HG03196 (cell line): ENCODE measurements around the gene AGPS.
"Not testable (repeated sequence)": the region's sequence is repeated elsewhere in the genome, so short reads cannot be mapped to it uniquely, and the experiment has no call there.

Experiments used
- ATAC-seq: cut with Tn5 transposase; IDR thresholded peaks from one replicate; pipeline ENCODE4 v1.9.1; 2021; ENCODE audit not compliant: unreplicated experiment

The AGPS gene

DNA sequence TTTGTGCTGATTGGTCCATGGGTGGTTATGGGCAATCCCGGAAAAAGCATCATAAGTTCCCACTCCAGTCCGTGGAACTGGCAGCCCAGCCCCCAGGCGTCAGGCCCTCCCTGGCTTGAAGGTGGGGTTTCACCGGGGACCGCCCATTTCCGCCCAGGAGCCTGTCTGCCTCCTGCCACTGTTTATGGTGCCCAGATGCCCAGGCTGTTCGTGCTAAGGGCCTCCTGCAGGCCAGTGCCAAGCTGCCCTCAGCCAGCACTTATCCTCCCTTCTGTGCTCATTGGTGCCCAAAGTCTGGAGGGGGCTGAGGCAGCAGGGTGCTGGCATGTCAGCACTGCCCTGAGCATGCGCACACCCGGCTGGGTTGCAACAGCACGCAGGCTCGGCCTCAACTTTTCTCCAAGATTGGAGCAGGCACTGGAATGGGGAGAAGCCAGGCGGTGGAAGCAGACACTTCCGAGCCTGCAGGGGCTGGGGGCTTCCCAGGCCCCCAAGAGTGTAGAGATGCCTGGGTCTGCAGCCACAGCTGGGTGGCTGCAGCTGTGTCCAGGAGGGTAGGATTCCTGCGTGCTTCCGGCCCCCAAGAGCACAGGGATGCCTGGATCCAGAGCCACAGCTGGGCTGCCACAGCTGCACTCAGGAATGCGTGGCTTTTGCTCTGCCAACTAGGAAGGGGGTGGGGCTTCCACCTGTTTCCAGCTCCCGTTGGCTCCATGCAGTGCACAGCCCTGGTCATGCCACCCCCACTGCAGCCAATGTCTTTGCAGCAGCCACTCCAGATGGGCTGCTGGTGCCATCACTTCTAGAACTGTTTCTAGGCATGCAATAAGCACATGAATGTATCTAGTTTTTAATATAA is 74.0 kb downstream of the AGPS start:
- no peak for ATAC-seq

DNA sequence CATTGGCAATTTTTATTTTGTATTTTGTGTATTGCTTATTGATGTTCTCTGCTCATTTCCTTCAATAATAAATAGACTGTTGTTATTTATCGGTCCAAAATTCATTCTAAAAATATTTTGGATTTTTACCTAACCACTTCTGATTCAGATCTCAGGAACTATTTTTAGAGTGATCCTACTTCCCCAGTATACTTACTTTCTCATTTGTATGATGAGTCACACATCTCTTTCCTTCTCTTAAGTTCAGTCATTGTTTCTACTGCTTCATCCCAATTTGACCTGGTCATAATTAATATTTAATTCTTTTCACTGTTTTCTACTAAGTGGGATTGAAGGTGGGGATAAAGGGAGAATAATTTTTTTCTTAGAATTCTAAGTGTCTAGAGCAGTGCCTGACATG is 75.1 kb downstream of the AGPS start:
- no peak for ATAC-seq

DNA sequence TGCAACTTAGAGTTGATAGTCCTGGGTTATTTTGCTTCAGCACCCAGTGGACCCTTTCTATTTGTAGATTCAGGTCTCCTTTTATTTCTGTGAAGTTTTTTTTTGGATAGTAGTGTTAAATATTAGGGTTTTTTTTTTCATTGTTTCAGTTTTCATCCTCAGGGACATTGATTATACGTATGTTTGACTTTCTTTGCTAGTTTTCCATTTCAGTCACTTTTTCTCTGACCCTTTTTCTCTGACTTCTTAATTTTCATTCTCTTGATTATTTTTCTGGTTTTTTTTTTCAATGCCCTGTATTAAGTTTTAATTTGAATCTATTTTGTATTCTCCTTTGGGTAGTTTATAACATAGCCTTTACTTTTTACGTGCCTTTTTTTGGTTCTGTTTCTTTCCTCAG is 79.4 kb downstream of the AGPS start:
- ATAC-seq, result no peak

DNA sequence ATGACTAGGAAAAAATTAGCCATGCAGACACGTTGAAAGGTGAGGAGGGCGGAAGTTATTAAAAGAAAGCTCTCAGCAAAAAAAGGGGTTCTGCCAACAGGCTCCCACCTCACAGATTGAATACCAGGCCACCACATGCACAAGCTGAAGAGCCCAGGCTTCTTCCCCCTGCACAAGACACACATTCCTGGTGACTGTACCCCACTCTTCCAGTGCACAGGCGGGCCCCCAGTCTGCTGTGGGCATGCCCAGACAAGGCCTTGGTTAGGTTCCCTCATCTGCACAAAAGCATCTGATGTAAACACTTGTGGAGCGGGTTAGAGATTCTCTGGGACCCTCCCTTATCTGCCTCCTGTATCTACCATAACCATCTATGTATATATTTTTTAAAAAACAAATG is 81.7 kb downstream of the AGPS start:
- no peak for ATAC-seq

DNA sequence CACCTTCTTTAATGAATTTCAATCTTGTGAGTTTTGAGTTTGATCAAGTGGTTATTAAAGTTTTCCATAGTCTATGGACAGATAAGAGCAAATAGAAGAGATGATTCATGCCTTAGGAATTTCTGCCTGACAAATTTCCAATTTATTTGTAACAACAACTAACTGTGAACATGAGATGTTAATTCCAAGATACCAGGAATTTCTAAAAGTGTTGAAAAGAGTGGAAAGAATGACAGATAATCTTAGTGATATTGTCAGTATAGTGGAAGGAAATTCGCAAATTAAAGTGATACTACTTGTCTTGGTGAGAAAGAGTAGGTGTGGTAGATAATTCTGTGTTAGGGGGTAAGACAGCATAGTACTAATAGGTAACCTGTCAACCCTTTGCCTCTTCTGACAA is 82.4 kb downstream of the AGPS start:
- no peak for ATAC-seq

DNA sequence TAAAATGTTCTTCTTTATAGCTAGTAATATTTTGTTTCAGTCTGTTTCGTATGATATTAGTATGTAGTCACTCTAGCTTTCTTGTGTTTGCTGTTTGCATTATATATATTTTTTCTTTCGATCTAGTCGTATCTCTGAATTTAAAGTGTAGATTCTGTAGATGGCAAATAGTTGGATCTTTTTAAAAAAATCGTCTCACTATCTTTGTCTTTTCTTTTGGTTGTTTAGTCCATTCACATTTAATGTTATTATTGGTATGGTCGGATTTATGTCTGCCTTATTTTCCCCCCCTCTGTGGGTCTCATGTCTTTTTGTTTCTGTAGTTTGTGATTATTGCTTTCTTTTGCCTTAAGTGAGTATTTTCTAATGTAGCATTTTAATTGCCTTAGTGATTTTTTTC is 84.3 kb downstream of the AGPS start:
- no peak for ATAC-seq

DNA sequence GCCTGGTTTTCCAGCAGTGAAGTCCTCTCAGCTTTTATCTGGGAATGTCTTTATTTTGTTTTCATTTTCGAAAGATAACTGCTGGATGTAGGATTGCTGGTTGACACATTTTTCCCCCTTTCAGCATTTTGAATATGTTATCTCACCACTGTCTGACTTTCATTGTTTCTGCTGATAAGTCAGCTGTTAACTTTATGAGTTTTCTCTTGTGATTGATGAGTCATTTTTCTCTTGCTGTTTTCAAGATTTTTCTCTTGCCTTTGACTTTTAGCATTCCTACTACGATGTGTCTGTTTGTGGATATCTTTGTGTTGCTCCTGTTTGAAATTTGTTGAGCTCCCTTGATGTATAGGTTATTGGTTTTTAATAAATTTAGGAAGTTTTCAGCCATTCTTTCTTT is 85.5 kb downstream of the AGPS start:
- ATAC-seq, result no peak

DNA sequence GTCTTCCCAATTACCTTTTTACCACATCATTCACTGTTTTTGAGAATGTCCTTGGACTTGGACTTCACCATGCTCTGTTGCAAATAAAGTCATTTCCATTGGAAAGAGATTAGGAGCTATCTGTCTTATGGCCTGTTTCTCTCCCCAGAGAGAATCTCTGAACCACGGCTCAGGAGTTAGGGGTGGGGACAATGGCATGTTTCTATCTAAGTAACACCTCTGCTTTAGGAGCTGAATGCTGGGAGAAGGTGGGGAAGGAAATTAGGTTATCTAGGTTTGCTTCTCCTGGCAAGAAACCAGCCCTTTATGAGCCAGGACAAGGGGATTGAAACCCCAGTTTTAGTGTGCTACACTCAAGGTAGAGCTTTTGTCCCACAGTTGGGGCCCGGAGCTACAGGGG is 86.3 kb downstream of the AGPS start:
- no peak for ATAC-seq

DNA sequence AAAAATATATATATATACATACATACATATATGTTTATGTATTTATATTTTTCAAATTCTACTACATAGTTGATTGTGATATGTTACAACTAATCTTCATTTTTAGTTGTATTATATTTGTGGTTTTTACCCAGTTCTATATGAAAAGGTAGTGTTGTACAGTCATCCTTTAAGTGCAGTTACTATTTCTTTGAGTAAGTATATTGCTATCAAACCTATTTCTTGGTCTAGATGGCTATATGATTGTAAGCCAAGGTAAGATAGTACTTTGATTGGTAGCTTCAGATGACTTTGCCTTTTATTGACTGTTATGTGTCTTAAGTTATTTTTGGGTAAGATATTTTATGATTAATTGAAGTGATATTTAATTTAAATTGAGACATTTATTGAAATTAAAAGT is 89.6 kb downstream of the AGPS start:
- no peak for ATAC-seq

DNA sequence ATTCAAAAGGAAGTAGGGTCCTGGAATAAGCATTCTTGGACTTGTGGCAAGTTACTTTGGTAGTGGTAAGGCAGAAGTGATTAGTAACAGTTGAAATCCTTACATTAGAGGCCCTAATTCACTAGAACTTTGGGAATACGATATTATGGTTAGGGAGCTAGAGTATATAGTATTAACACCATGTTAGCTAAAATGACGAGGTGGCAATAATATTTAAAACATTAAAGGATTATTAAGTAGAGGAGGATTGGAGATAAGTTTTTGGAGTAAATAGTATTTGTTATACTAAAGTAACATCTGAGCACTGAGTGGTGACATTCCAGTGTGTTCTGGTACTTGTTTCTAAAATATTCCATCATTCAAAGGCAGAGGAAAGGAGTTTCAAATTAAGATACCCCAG is 91.0 kb downstream of the AGPS start:
- ATAC-seq, result no peak

DNA sequence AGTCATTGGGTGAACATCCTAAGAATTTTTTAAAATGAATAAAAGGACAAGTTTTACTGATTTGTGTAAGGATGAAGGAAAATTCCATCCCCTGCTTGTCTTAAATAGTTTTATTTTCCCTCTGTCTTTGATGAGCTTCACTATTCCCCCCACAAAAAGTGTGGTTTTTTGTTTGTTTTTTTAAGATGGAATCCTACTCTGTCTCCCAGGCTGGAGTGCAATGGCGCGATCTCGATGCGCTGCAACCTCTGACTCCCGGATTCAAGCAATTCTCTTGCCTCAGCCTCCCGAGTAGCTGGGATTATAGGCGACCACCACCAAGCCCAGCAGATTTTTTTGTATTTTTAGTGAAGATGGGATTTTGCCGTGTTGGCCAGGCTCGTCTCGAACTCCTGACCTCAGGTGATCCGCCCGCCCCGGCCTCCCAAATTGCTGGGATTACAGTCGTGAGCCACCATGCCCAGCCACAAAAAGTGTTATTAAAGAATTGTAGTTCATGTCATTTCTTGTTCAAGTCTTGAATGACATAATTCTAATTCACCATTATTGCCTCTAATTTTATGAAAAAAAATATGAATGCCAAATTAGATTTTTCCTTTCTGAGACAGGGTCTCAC is 91.7 kb downstream of the AGPS start:
- no peak for ATAC-seq

DNA sequence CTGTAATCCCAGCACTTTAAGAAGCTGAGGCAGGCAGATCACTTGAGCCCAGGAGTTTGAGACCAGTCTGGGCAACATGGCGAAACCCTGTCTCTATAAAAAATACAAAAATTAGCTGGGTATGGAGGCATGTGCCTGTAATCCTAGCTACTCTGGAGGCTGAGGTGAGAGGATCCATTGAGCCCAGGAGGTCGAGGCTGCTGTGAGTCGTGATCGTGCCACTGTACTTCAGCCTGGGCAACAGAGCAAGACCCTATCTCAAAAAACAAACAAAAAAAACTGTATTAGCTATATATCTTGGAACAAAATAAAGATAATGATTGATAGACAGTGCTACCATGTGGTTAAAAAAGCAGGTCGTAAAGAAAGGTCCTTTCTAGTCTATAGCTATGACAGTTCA is 93.1 kb downstream of the AGPS start:
- ATAC-seq, result not testable (repeated sequence)

DNA sequence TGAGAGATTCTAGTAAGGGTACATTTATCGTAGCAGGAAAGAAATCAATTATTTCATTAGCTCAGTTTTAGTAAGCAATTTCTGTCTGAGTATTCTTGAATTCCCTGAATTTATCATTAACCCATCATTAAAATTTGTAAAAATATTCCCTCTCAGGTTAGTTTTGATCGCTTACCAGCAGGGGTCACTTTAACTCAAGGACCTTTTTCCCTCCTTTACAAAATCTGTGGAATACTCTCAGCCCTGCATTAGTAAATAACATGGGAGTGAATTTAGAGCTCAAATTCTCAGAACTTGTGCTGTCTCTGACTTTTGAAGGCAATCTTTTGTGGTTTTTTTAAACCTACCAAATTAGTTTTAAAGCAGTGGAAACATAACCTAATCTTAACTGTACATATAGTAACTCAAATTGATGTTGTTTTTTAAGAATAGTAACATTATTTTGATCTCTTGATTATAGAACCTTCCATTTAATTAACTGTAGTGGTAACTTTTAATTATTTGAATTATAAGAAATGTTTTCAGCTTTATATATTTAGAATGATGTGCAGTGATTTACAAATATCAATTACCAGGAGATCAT is 97.2 kb downstream of the AGPS start:
- no peak for ATAC-seq

DNA sequence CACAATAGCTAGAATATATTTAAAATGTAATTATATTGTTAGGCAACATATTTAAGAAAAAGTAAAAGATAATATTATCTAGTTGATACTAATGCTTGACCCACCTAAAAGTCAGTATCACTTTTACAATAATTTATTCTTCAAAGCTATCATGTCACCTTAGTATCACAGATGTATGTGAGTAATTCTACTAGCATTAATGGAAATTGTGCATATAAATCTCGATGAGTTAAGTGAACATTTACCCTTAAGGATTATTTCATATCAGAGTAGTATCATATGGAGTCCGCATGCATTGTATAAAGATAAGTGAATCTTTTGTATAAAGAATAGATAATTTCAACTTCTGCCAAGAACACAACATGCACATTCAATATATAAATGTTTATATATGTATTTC is 103.4 kb downstream of the AGPS start:
- no peak for ATAC-seq

DNA sequence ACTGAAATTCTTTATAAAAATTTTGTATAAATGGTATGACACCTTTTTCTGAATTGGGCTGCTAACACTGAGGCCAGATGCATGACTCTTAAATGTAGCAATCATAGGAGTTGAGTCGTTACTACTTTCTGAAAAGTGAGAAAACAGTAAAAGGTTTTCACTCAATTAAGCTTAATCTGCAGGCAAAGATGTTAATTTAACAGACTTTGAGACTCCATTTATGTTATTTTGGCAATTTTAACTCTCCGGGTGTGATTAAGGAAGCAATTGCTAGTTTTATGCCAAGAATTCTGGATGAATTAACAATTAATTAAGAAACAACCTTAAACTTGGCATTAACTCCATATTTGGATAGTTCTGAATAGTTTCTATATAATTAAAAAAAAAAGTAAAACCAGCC is 104.3 kb downstream of the AGPS start:
- no peak for ATAC-seq

DNA sequence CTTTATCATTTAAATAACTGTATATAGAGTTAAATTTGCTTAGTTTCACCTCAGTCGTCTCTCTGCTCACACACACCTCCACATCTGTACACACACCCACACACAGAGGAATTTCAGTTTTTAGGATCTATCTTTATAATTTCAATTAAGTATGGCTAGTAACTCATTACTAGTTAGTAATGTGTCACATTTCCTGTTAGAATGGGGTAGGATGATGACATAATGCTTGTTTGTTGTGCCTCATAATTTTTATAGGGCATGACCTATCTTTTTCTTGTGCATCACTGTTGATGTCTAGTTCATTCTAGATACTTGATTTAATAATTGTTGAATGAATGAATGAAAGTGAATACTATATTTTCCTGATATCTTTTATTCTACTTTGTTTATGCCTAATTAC is 108.6 kb downstream of the AGPS start:
- no peak for ATAC-seq

DNA sequence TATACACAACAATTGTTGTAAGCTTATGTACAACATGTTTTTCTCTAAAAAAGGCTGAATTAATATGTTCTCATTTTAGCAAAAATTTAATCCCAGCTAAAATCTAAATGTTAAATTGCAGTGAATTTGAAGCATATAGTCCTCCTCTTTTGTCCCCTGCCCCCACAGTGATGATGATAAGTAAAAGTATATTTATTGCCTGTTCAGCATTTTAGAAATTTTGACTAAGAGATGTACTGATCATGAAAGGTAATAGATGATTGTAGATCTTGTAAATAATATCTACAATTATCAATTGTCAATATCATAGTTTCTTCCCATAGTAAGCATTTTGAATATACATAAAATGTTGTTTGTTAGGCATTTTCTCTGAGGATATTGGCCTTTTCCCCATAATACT is 113.9 kb downstream of the AGPS start:
- no peak for ATAC-seq

DNA sequence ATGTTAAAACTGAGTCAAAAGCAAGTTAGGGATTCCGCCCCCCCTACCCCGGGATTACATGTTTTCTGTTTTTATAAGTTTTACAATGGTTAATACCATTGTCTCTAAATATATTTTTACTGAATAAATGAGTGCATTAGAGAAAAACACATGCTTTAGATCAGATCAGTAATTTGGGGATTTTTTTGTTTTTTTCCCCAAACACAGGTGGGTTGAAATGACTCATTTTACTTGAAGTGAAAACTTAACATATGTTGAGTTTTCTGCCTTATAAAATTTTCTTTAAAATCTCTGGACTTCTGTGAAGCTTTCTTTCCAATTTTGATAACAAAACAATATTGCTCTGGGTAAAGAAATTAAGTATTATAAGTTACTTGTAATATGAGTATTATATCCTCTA is 114.4 kb downstream of the AGPS start:
- ATAC-seq, result no peak

DNA sequence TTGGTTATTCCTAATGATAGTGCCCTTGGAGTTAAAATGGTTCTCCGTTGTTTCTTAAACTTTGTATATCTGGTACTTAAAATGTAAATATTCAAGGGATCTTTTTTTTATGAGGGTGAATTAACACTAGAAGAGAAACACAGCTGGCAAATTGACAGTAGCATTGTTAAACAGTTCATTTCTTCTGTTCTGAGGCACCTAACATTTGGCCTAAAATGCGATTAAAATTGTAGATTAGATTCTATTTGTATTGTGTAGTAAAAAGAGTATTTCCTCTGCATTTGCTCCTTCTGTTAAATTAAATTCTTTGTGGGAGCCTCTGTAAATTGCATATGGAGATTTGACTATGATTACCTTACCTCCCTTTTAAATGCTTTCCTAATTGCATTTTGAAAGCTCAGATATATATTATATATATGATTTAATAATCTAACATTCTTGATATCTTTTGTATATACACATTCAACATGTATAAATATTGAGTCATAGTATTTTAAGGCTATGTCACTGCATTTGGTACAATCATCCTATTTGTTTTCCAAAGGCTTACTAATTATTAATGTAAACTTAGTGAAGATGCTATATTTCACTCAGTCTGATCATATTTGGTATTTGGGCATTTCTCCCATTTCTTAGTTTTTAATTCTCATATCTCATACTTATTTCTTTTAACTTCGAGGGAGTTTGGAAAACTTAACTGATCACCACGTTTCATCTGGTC is 124.4 kb downstream of the AGPS start:
- no peak for ATAC-seq

DNA sequence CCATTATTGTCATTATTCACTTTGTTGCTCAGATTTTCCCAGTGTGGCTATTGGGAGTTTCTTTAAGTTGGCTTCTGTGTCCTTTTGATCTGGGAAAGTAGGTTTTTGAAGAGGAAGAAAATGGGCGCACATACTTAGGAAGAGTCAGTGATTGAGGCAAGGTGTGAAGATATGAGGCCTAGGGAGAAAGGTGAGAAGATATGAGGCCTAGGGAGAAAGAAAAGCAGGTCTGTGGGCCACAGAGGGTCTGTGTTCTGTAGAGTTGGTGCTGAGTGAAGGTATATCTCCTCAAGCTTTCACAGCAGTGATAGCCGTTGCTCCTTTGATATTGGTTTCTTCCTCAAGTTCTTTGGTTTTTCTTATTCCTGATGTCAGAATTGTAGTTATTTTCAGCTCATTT is 126.2 kb downstream of the AGPS start:
- no peak for ATAC-seq

DNA sequence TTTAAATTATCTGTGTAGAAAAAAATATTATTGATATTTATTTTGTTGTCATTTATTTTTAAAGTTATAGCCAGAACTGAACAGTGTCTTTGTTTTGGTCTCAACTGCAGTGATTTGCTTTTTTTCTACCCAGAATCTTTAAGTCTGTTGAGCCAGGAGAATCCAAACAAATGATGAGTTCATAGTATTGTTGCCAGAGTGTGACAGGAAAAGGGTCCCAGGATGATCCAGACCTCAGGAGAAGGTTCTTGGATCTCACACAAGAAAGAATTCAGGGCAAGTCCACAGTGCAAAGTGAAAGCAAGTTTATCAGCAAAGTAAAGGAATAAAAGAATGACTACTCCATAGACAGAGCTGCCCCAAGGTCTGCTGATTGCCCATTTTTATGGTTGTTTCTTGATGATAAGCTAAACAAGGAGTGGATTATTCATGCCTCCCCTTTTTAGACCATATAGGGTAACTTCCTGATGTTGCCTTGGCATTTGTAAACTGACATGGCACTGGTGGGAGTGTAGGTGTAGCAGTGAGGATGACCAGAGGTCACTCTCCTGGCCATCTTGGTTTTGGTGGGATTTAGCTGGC is 127.1 kb downstream of the AGPS start:
- ATAC-seq, result no peak
